AG04449 (cell line): ENCODE data around the gene ZNF831.

Experiments
- CTCF ChIA-PET: fragments of 350-600 bp; formaldehyde crosslinking; extraction: SDS; loops from one replicate; lab custom pipeline; 2021; ENCODE audit warnings: antibody characterized with exemption; lab: Yijun Ruan, JAX
- POLR2A ChIA-PET: fragments of 400-600, 350-600 bp; formaldehyde crosslinking; extraction: SDS; loops from one replicate; lab custom pipeline; 2020; ENCODE audit warnings: antibody characterized with exemption, inconsistent platforms; lab: Yijun Ruan, JAX
- DNase-seq: peaks from one replicate; pipeline ENCODE4 v3.0.0-alpha.2; 2010; ENCODE audit warnings: low read depth, low spot score
- H3K4me3 ChIP-seq: 2 replicates; pipeline ENCODE4 v1.5.1; 2011; ENCODE audit warnings: low read depth, mild to moderate bottlenecking, control low read depth, low read length
- TF ChIP-seq, protein P1 (sequence below): IDR thresholded peaks from one replicate; pipeline ENCODE4 v1.5.1; 2011; ENCODE audit warnings: mild to moderate bottlenecking, moderate library complexity, low read length, control low read depth, inconsistent platforms; ENCODE audit not compliant: insufficient read depth; ENCODE audit errors: missing control alignments

ZNF831 gene

GRCh38 chr20:59164686-59165391, 1.2 kb downstream of the ZNF831 start:
- ChIA-PET POLR2A (no interaction called here), CTCF (no interaction called here)
- no peak overlapping the region for H3K4me3 ChIP-seq
- DNase-seq, result no peak
- TF ChIP-seq, protein P1, sequence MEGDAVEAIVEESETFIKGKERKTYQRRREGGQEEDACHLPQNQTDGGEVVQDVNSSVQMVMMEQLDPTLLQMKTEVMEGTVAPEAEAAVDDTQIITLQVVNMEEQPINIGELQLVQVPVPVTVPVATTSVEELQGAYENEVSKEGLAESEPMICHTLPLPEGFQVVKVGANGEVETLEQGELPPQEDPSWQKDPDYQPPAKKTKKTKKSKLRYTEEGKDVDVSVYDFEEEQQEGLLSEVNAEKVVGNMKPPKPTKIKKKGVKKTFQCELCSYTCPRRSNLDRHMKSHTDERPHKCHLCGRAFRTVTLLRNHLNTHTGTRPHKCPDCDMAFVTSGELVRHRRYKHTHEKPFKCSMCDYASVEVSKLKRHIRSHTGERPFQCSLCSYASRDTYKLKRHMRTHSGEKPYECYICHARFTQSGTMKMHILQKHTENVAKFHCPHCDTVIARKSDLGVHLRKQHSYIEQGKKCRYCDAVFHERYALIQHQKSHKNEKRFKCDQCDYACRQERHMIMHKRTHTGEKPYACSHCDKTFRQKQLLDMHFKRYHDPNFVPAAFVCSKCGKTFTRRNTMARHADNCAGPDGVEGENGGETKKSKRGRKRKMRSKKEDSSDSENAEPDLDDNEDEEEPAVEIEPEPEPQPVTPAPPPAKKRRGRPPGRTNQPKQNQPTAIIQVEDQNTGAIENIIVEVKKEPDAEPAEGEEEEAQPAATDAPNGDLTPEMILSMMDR, result no peak

DNA sequence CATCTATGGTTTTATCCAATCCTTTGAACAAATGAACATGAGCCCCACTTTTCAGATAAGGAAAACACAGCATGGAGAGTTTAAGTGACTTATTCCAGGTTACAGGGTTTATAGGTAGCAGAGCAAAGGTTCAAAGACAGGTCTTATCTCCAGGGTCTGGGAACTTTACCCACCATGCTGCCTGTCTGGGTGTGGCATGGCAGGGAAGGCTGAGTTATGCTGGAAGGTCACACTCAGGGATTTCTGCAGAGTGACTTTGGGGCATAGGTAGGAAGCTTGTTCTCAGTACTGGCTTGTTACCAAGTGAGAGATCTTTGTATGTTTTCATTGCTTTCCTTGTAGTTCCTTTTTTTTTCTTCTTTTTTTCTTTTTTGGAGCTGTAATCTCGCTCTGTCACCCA, 1.8 kb downstream of the ZNF831 start:
- TF ChIP-seq, protein P1, result no peak
- no peak overlapping the region for H3K4me3 ChIP-seq
- ChIA-PET POLR2A (no interaction called here), CTCF (no interaction called here)
- DNase-seq, result no peak

GRCh38 chr20:59165891-59166709, 2.5 kb downstream of the ZNF831 start:
- no peak for DNase-seq
- ChIA-PET POLR2A (no interaction called here), CTCF (no interaction called here)
- H3K4me3 ChIP-seq, result no peak overlapping the region
- TF ChIP-seq, protein P1, result no peak

GRCh38 chr20:59170406-59171349, 7.1 kb downstream of the ZNF831 start:
- ChIA-PET CTCF (no interaction called here), POLR2A (no interaction called here)
- no peak for DNase-seq
- TF ChIP-seq, protein P1, result no peak
- H3K4me3 ChIP-seq, result no peak overlapping the region

GRCh38 chr20:59171986-59172385, 8.4 kb downstream of the ZNF831 start:
- no peak overlapping the region for H3K4me3 ChIP-seq
- ChIA-PET CTCF (no interaction called here), POLR2A (no interaction called here)
- TF ChIP-seq, protein P1, result no peak
- DNase-seq, result no peak

- ChIA-PET POLR2A (no interaction called here), CTCF (no interaction called here)
- H3K4me3 ChIP-seq, result no peak overlapping the region
- DNase-seq, result no peak
- TF ChIP-seq, protein P1, result no peak
Observed at GRCh38 chr20:59173938-59174491, 10.4 kb downstream of the ZNF831 start.
